ENCODE measurements around the gene GLI2.

Gene GLI2

GRCh38 chr2:120738786-120739437, 3.2 kb downstream of the GLI2 start:
- no peak overlapping the region for H3K4me3 ChIP-seq (ENCODE audit: low read length)
- H3K27me3 ChIP-seq (replicated peaks; ENCODE audit: control insufficient read depth, insufficient read depth, low read length), result no peaks in the 10 kb centered on the region
- no peak overlapping the region for H3K9ac ChIP-seq (ENCODE audit: low read length)
- no peak for DNase-seq (ENCODE audit: low read depth)
- no peaks in the 10 kb centered on the region for H3K9me3 ChIP-seq (ENCODE audit: control insufficient read depth, low read length)
- H3K36me3 ChIP-seq (ENCODE audit: control insufficient read depth, insufficient read depth, low read length, severe bottlenecking), result no peaks in the 10 kb centered on the region
- peaks cover 36% of the 10 kb centered on the region for H3K4me1 ChIP-seq (ENCODE audit: control insufficient read depth, insufficient read depth, low read length)

- no peak for DNase-seq (ENCODE audit: low read depth)
- Histone ChIP-seq H3K36me3 (ENCODE audit: control insufficient read depth, insufficient read depth, low read length, severe bottlenecking) (no peaks in the 10 kb centered on the region), H3K4me1 (ENCODE audit: control insufficient read depth, insufficient read depth, low read length) (peaks cover 36% of the 10 kb centered on the region), H3K9me3 (ENCODE audit: control insufficient read depth, low read length) (no peaks in the 10 kb centered on the region), H3K27me3 (replicated peaks; ENCODE audit: control insufficient read depth, insufficient read depth, low read length) (no peaks in the 10 kb centered on the region), H3K9ac (ENCODE audit: low read length) (no peak overlapping the region), H3K4me3 (ENCODE audit: low read length) (no peak overlapping the region)
These were observed 3.9 kb downstream of the GLI2 start for GRCh38 chr2:120739438-120740090.

DNA sequence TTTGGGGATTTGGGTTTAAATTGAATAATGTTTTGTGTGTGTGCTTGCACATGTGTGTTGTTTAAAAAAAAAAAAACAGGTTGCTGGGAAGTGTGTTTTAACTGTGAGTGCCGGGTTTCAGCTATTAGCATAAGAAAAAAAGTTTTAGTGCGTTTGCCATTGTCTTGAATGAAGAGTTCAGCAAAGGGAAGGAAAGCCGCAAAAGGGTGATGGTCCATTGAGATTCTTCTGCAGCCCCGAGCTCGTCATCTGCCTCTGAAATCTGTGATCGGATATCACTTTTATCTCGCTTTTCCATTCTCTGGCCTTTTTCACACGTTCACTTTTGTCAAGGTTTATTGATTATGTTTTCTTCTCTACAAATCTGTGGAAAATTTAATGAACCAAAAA, 4.7 kb downstream of the GLI2 start:
- no peaks in the 10 kb centered on the region for H3K9me3 ChIP-seq (ENCODE audit: control insufficient read depth, low read length)
- peak overlapping the region; percentile 79 for H3K9ac ChIP-seq (ENCODE audit: low read length)
- peaks cover 33% of the 10 kb centered on the region for H3K4me1 ChIP-seq (ENCODE audit: control insufficient read depth, insufficient read depth, low read length)
- no peaks in the 10 kb centered on the region for H3K27me3 ChIP-seq (replicated peaks; ENCODE audit: control insufficient read depth, insufficient read depth, low read length)
- H3K4me3 ChIP-seq (ENCODE audit: low read length), result no peak overlapping the region
- no peak for DNase-seq (ENCODE audit: low read depth)
- no peaks in the 10 kb centered on the region for H3K36me3 ChIP-seq (ENCODE audit: control insufficient read depth, insufficient read depth, low read length, severe bottlenecking)

DNA sequence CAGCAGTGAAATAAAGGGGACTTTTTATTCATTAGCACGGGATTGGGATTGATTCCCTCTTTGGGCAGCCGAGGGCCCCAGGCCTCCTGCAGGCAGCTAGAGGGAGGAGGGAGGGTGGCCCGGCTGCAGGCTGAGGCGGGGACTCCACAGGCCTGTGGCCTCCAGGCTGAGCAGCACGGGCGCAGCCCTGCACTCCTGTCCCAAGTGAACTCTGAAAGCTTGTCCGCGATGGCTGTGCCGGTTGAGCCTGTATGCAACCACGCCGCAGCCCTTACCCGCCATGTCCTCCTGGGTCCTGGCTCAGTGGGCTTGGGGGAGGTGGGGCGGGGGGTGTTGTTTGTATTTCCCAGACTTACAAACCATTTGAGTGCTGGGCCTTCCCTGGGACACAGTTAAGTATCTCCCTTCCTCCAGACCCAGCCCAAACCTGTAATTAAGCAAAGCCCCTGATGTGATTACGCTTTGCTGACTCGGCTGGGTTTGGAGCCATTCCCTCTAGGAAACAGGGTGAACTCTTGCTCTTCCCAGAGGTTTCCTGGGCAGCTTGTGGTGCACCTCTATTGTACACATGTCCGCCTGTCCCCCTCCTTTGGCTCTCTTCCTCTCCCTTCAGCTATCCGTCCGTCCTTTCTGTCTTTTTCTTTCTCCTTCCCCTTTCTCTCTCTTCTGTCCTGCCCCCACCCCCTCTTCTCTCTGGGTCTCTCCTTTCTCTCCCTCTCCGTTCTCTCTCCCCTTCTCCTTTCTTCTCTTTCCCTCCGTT, 5.3 kb downstream of the GLI2 start:
- H3K9me3 ChIP-seq (ENCODE audit: control insufficient read depth, low read length), result no peaks in the 10 kb centered on the region
- peaks cover 33% of the 10 kb centered on the region for H3K4me1 ChIP-seq (ENCODE audit: control insufficient read depth, insufficient read depth, low read length)
- peak overlapping the region; percentile 77 for H3K4me3 ChIP-seq (ENCODE audit: low read length)
- no peaks in the 10 kb centered on the region for H3K27me3 ChIP-seq (replicated peaks; ENCODE audit: control insufficient read depth, insufficient read depth, low read length)
- DNase-seq (ENCODE audit: low read depth), result no peak
- H3K9ac ChIP-seq (ENCODE audit: low read length), result peak overlapping the region; percentile 79
- H3K36me3 ChIP-seq (ENCODE audit: control insufficient read depth, insufficient read depth, low read length, severe bottlenecking), result no peaks in the 10 kb centered on the region

DNA sequence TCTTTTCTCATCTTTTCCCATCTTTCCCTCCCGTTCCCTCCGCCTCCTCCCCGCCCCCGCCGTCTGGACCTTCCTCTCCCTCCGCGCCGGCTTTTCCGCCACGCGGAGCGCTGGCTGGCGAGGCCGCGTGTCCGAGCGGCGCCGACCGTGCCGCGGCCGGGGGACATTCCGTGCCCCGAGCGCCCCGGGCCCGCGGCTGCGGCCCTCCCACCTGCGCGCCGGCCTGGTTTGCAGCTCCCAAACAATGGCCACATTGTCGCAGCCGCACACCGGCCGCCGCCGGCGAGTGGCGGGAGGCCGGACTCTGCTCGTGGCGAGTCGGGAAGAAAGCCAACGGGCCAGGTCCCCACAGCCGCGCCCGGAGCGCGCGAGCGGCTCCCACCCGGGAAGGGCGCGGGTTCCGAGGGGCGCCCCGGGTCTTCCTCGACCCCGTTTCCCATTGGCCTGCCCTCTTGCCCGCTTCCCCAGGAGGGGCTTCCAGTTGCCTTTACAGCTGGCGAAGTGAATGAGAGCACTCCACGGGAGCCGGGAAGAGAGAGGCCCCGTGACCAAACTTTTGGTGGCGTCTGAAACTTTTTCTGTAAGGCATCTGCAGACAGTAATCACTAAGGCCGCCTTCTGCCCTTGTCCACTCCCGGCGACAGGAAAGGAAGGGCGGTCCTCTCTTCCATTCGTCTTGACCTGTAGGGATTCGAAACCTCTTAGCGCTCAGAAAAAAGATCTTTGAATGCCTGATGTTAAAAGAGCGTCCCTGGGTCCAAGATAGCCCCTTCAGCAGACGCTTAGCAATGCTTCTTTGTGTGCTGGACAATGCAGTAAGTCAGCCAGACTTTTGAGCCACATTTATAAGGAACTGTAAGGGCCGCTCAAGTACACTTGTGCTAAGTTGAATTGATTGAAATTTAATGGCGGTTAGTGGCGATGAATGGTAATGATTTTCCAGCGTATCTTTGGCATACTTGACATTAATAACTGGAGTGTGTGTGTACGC, 6.2 kb downstream of the GLI2 start:
- Histone ChIP-seq H3K36me3 (ENCODE audit: control insufficient read depth, insufficient read depth, low read length, severe bottlenecking) (no peaks in the 10 kb centered on the region), H3K9ac (ENCODE audit: low read length) (peak overlapping the region; percentile 79), H3K27me3 (replicated peaks; ENCODE audit: control insufficient read depth, insufficient read depth, low read length) (no peaks in the 10 kb centered on the region), H3K9me3 (ENCODE audit: control insufficient read depth, low read length) (no peaks in the 10 kb centered on the region), H3K4me1 (ENCODE audit: control insufficient read depth, insufficient read depth, low read length) (peaks cover 33% of the 10 kb centered on the region), H3K4me3 (ENCODE audit: low read length) (peak overlapping the region; percentile 77)
- DNase-seq (ENCODE audit: low read depth), result peak; percentile 73

DNA sequence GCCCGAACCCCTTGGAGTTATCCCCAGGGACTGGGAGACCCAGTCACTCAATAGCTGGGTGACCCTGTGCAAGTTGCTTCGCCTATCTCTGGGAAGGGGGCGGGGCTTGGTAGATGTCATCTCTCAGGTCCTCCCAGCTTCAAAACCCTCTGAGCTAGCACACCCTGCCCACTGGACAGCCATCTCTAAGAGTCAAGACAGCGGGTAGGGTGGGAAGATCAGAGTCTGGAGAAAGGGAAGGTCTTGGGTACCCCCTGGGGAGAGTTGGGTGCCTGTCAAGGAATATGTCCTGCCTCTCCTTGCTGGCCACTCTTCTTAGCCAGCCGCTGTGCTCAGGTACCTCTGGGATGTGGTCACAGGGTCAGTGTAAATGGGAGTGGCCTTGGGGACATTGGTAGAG, 8.0 kb downstream of the GLI2 start:
- Histone ChIP-seq H3K9ac (ENCODE audit: low read length) (no peak overlapping the region), H3K4me1 (ENCODE audit: control insufficient read depth, insufficient read depth, low read length) (peaks cover 20% of the 10 kb centered on the region), H3K9me3 (ENCODE audit: control insufficient read depth, low read length) (no peaks in the 10 kb centered on the region), H3K36me3 (ENCODE audit: control insufficient read depth, insufficient read depth, low read length, severe bottlenecking) (no peaks in the 10 kb centered on the region), H3K4me3 (ENCODE audit: low read length) (no peak overlapping the region), H3K27me3 (replicated peaks; ENCODE audit: control insufficient read depth, insufficient read depth, low read length) (no peaks in the 10 kb centered on the region)
- no peak for DNase-seq (ENCODE audit: low read depth)

DNA sequence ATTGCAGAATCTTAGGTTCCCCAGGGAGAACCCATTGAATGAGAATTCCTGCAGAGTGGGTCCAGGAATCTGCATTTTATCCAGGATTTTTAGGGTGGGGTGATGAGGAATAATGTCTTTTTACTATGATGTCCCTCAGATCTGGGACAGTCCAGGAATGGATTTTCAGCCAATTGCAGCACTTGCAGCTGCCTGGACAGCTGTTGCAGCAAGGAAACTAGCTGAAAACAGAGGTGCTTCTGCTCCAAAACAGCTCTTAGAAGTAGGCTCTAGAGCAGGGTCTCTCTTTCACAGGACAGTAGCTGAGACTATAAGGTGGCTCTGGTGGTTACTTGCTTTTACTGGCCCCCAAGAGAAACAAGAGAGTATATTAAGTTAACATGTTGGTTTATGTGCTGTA, 9.1 kb downstream of the GLI2 start:
- DNase-seq (ENCODE audit: low read depth), result no peak

GRCh38 chr2:120745420-120746111, 9.9 kb downstream of the GLI2 start:
- Histone ChIP-seq H3K36me3 (ENCODE audit: control insufficient read depth, insufficient read depth, low read length, severe bottlenecking) (no peaks in the 10 kb centered on the region), H3K4me1 (ENCODE audit: control insufficient read depth, insufficient read depth, low read length) (peaks cover 27% of the 10 kb centered on the region), H3K9me3 (ENCODE audit: control insufficient read depth, low read length) (no peaks in the 10 kb centered on the region), H3K27me3 (replicated peaks; ENCODE audit: control insufficient read depth, insufficient read depth, low read length) (no peaks in the 10 kb centered on the region), H3K9ac (ENCODE audit: low read length) (no peak overlapping the region), H3K4me3 (ENCODE audit: low read length) (no peak overlapping the region)
- no peak for DNase-seq (ENCODE audit: low read depth)

More for the DNA sequence above, 9.1 kb downstream of the GLI2 start:
- H3K9ac ChIP-seq (ENCODE audit: low read length), result no peak overlapping the region
- no peak overlapping the region for H3K4me3 ChIP-seq (ENCODE audit: low read length)
- no peaks in the 10 kb centered on the region for H3K36me3 ChIP-seq (ENCODE audit: control insufficient read depth, insufficient read depth, low read length, severe bottlenecking)
- no peaks in the 10 kb centered on the region for H3K9me3 ChIP-seq (ENCODE audit: control insufficient read depth, low read length)
- peaks cover 26% of the 10 kb centered on the region for H3K4me1 ChIP-seq (ENCODE audit: control insufficient read depth, insufficient read depth, low read length)
- H3K27me3 ChIP-seq (replicated peaks; ENCODE audit: control insufficient read depth, insufficient read depth, low read length), result no peaks in the 10 kb centered on the region

DNA sequence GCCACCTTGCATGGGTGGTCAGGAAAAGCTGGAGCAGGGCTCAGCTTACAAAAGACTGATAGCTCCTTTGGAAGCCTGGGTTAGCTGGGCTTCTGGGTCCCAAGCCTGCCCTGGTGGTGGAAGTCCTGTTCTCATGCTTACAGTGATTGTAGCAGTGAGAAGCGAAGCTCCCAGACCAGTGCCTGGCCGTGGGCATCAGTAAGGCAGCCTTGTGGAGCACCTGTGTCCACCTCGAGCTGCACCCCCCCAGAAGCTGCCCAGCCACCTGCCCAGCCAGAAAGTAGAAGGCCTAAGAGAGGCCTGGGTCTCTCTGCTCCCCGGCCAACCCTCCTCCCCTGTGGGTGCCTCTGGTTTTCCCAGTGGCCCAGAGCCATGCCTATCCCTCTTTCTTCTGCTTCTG, 10.5 kb downstream of the GLI2 start:
- H3K4me3 ChIP-seq (ENCODE audit: low read length), result no peak overlapping the region
- no peak for DNase-seq (ENCODE audit: low read depth)
- H3K27me3 ChIP-seq (replicated peaks; ENCODE audit: control insufficient read depth, insufficient read depth, low read length), result no peaks in the 10 kb centered on the region
- peaks cover 21% of the 10 kb centered on the region for H3K4me1 ChIP-seq (ENCODE audit: control insufficient read depth, insufficient read depth, low read length)
- H3K9ac ChIP-seq (ENCODE audit: low read length), result no peak overlapping the region
- no peaks in the 10 kb centered on the region for H3K36me3 ChIP-seq (ENCODE audit: control insufficient read depth, insufficient read depth, low read length, severe bottlenecking)
- H3K9me3 ChIP-seq (ENCODE audit: control insufficient read depth, low read length), result no peaks in the 10 kb centered on the region

GRCh38 chr2:120747281-120747680, 11.6 kb downstream of the GLI2 start:
- Histone ChIP-seq H3K9me3 (ENCODE audit: control insufficient read depth, low read length) (no peaks in the 10 kb centered on the region), H3K9ac (ENCODE audit: low read length) (no peak overlapping the region), H3K36me3 (ENCODE audit: control insufficient read depth, insufficient read depth, low read length, severe bottlenecking) (no peaks in the 10 kb centered on the region), H3K4me1 (ENCODE audit: control insufficient read depth, insufficient read depth, low read length) (peaks cover 13% of the 10 kb centered on the region), H3K27me3 (replicated peaks; ENCODE audit: control insufficient read depth, insufficient read depth, low read length) (no peaks in the 10 kb centered on the region), H3K4me3 (ENCODE audit: low read length) (no peak overlapping the region)
- DNase-seq (ENCODE audit: low read depth), result no peak

Measured in adipocyte (in vitro differentiated cells).